Lung (tissue), 12 donors: ENCODE data around the gene ZSCAN25. TPM values are rescaled to one million over a fixed set of nuclear protein-coding genes. Genes with fewer than 3 reads are reported as not detected.

Experiments
- ATAC-seq: fragments of 200-7000 bp; cut with Tn5 transposase; one replicate; pipeline ENCODE4 v1.9.1; 2020; ENCODE audit warnings: moderate number of reproducible peaks; ENCODE audit not compliant: insufficient read depth, low FRiP score
- DNase-seq, 3 donors: peaks; one replicate each; pipeline ENCODE4 v3.0.0-alpha.2; 2013 to 2017
- H3K27ac ChIP-seq, 2 donors: one replicate each; pipeline ENCODE4 v1.5.1; 2013; ENCODE audit warnings: mild to moderate bottlenecking in 2 of 2, moderate library complexity in 2 of 2, control low read depth in 1 of 2, inconsistent platforms in 1 of 2, low read depth in 1 of 2, low read length in 1 of 2
- H3K27me3 ChIP-seq, 3 donors: one replicate each; pipeline ENCODE4 v1.5.1; 2013; ENCODE audit warnings: low read length in 2 of 3; ENCODE audit not compliant: control insufficient read depth in 3 of 3, insufficient read depth in 3 of 3
- H3K36me3 ChIP-seq, 4 donors: one replicate each; pipeline ENCODE4 v1.5.1; 2013; ENCODE audit warnings: low read length in 4 of 4, mild to moderate bottlenecking in 1 of 4, moderate library complexity in 1 of 4; ENCODE audit not compliant: control insufficient read depth in 4 of 4, insufficient read depth in 4 of 4
- H3K4me1 ChIP-seq, 5 donors: one replicate each; pipeline ENCODE4 v1.5.1; 2013; ENCODE audit warnings: low read length in 5 of 5, mild to moderate bottlenecking in 2 of 5, moderate library complexity in 1 of 5; ENCODE audit not compliant: control insufficient read depth in 5 of 5, insufficient read depth in 5 of 5
- H3K4me3 ChIP-seq: one replicate; pipeline ENCODE4 v1.5.1; 2013; ENCODE audit warnings: mild to moderate bottlenecking, control low read depth, moderate library complexity
- H3K9ac ChIP-seq, 2 donors: one replicate each; pipeline ENCODE4 v1.5.1; 2013; ENCODE audit warnings: low read length in 2 of 2, control low read depth in 1 of 2; ENCODE audit not compliant: insufficient read depth in 1 of 2
- H3K9me3 ChIP-seq, 4 donors: one replicate each; pipeline ENCODE4 v1.5.1; 2013; ENCODE audit warnings: low read length in 3 of 4, mild to moderate bottlenecking in 1 of 4, moderate library complexity in 1 of 4; ENCODE audit not compliant: control insufficient read depth in 4 of 4, insufficient read depth in 3 of 4
- WGBS, 2 donors: extraction: QIAGEN DNeasy Blood & Tissue Kit; methylation state at CpG; one replicate each; pipeline ENCODE4 v1.1.7; 2013; 5-methylcytosine and 5-hydroxymethylcytosine counted together
- polyA plus RNA-seq, 2 donors: library from polyadenylated mRNA; stranded (reverse); fragments of 200-250 nt; gene quantifications; one replicate each; pipeline ENCODE4 v1.2.1, GENCODE V29; 2013
- total RNA-seq, 2 donors: library from RNA; depleted of rRNA in 1 of 2; stranded (reverse); fragments of >200 nt in 1 of 2; gene quantifications; one replicate each; pipeline ENCODE4 v1.2.1, GENCODE V29; 2014 to 2021
- TF ChIP-seq, protein P1 (sequence below): IDR thresholded peaks from 2 replicates; pipeline ENCODE4 v1.5.1; 2012; ENCODE audit warnings: mild to moderate bottlenecking; ENCODE audit errors: control extremely low read depth, extremely low read depth
- donor health status: control.
- donor health status: control.
- donor health status: Bipolar disorder and iron deficiency.
- donor health status: healthy.
- donor health status: DM: yes; HTN: yes; CAD: no.

The ZSCAN25 gene
- total and polyA plus RNA-seq, 4 donors: 5.7 to 24.0 (median 14.1) TPM

DNA sequence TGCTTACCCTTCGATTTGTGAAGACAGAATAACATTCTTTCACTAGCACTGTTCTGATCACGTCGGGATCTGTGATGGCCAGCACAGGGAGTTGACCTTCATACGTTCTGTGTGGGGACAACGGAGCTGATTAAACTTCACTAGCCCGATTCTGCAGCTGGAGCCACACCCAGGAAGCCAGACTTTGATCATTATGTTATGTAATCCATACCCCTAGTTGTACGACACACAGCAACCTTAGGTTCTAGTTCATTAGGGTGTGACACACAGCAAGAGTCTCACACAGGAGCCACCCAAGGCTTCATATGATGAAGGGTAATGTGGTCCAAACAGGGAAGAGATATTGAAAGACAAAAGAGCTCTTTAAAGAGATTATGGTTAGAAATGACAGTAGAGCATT, 55.8 kb downstream of the ZSCAN25 start:
- no peak for ATAC-seq
- WGBS, 2 donors: 81 to 86% methylated on average over 7 of the region's 7 CpGs
- Histone ChIP-seq H3K27me3 (no peaks in the 10 kb centered on the region), H3K9ac (no peak overlapping the region), H3K4me3 (no peak overlapping the region), H3K36me3 (peaks cover 0 to 30% (median 3%) of the 10 kb centered on the region in 4 donors), H3K4me1 (peaks cover 0 to 5% (median 0%) of the 10 kb centered on the region in 5 donors), H3K9me3 (no peaks in the 10 kb centered on the region), H3K27ac (no peak overlapping the region)
- DNase-seq: no peak
- TF ChIP-seq, protein P1, sequence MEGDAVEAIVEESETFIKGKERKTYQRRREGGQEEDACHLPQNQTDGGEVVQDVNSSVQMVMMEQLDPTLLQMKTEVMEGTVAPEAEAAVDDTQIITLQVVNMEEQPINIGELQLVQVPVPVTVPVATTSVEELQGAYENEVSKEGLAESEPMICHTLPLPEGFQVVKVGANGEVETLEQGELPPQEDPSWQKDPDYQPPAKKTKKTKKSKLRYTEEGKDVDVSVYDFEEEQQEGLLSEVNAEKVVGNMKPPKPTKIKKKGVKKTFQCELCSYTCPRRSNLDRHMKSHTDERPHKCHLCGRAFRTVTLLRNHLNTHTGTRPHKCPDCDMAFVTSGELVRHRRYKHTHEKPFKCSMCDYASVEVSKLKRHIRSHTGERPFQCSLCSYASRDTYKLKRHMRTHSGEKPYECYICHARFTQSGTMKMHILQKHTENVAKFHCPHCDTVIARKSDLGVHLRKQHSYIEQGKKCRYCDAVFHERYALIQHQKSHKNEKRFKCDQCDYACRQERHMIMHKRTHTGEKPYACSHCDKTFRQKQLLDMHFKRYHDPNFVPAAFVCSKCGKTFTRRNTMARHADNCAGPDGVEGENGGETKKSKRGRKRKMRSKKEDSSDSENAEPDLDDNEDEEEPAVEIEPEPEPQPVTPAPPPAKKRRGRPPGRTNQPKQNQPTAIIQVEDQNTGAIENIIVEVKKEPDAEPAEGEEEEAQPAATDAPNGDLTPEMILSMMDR: no peak

DNA sequence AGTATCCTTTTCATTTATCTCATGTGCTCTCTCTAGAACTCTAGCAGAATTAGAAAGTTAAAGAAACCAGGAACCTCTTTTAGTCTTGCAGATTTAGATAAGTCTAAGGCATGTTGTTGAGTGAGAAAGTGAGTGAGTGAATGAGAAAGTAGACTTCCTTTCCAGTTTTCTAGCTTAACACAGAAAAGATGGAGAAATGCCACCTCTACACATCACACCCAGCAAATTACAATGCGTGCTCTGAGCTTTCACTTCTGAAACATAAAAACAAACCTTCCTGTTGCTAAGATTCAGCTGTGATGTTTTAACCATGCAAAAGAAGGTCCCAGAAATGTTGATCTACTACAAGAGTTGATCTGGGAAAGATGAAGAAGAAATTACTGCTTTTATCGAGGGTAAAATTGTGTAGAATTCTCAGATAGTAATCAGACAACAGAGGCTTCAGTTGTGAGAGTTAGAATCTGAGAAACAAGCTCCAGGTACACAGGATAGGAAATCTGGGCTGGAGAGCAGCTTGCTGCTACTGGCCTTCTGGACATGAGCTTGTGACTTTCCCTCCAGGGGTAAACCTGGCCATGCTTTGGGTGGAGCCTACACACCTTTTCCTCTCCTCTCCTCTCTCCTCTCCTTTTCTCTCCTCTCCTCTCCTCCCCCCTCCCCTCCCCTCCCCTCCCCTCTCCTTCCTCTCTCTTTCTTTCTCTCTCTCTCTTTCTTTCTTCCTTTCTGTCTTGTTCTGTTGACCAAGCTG, 58.4 kb downstream of the ZSCAN25 start:
- ATAC-seq: no peak
- Histone ChIP-seq H3K9ac (no peak overlapping the region), H3K4me3 (no peak overlapping the region), H3K27me3 (no peaks in the 10 kb centered on the region), H3K4me1 (peaks cover 0 to 22% (median 3%) of the 10 kb centered on the region in 5 donors), H3K27ac (no peak overlapping the region), H3K36me3 (peaks cover 0 to 27% (median 3%) of the 10 kb centered on the region in 4 donors), H3K9me3 (no peaks in the 10 kb centered on the region)
- TF ChIP-seq, protein P1: no peak
- WGBS, 2 donors: 72 to 80% methylated on average over 2 of the region's 2 CpGs
- DNase-seq: no peak

DNA sequence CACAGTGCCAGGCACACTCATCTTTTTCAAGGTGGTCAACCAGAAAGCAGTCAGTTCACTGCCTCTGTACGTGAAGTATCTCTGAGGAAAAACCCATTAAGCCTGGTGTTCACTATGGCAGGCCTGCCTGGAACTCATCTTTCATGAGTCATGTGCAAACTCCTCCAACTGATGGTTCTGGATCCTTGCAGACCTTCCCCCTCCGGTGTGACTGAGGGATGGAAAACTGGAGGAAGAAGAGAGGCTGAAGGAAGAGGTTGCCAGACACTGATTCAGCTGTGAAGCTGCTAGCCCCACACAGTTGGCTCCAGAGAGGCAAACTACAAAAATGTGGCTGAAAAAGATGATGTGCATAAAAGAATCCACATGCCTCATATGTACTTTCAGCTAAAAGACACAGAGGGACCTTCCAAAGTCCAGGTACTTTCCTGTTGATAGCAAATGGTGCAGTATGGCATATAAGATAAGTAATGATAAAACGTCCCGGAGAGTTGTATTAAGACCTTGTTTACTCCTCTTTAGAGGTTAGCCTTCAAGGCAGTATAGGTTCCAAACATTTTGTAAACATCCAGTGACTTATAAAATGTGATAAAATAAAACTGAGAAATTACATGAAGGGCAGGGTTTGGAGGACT, 60.4 kb downstream of the ZSCAN25 start:
- ATAC-seq (no peak), DNase-seq (no peak)
- WGBS, 2 donors: 85 to 88% methylated on average over 4 of the region's 4 CpGs
- no peak overlapping the region for H3K4me3 ChIP-seq
- H3K9ac ChIP-seq: no peak overlapping the region
- H3K36me3 ChIP-seq: peaks cover 0 to 23% (median 3%) of the 10 kb centered on the region in 4 donors
- H3K9me3 ChIP-seq: peaks cover 0 to 4% (median 1%) of the 10 kb centered on the region in 4 donors
- TF ChIP-seq, protein P1: no peak
- H3K4me1 ChIP-seq: peaks cover 0 to 23% (median 3%) of the 10 kb centered on the region in 5 donors
- H3K27me3 ChIP-seq: no peaks in the 10 kb centered on the region
- H3K27ac ChIP-seq: no peak overlapping the region
